Osteoblast (primary cell): ENCODE measurements around the gene ARHGEF11. TPM values are rescaled to one million over a fixed set of nuclear protein-coding genes. Genes with fewer than 3 reads are reported as not detected.
A peak's percentile ranks its signal among the peaks of the same experiment; 100 is the strongest.

Source experiments
- DNase-seq: peaks from one replicate; pipeline ENCODE4 v3.0.0; 2011; ENCODE audit warnings: low spot score, mixed read lengths; ENCODE audit not compliant: insufficient read length; ENCODE audit errors: missing footprints
- H2AFZ ChIP-seq: 2 replicates; pipeline ENCODE4 v1.6.0; 2011; ENCODE audit warnings: mild to moderate bottlenecking, low read length
- H3K27ac ChIP-seq: 2 replicates; pipeline ENCODE4 v1.5.1; 2011; ENCODE audit warnings: mild to moderate bottlenecking, low read depth, low read length, moderate library complexity
- H3K27me3 ChIP-seq: 2 replicates; pipeline ENCODE4 v1.6.0; 2012; ENCODE audit warnings: mild to moderate bottlenecking, control low read depth, inconsistent platforms, low read length, moderate library complexity; ENCODE audit not compliant: insufficient read depth
- H3K36me3 ChIP-seq: 2 replicates; pipeline ENCODE4 v1.5.1; 2011; ENCODE audit warnings: mild to moderate bottlenecking, low read length, control low read depth, moderate library complexity; ENCODE audit not compliant: insufficient read depth
- H3K4me1 ChIP-seq: 2 replicates; pipeline ENCODE4 v1.5.1; 2011; ENCODE audit warnings: mild to moderate bottlenecking, low read length, control low read depth, moderate library complexity; ENCODE audit not compliant: insufficient read depth
- H3K4me2 ChIP-seq: 2 replicates; pipeline ENCODE4 v1.6.0; 2011; ENCODE audit warnings: mild to moderate bottlenecking, low read length; ENCODE audit not compliant: insufficient read depth
- H3K4me3 ChIP-seq: fragments of 200-600 bp; sonication (generic); 3 replicates; pipeline ENCODE4 v1.5.1; 2012; ENCODE audit warnings: mild to moderate bottlenecking, low read length, inconsistent platforms; ENCODE audit not compliant: insufficient read depth
- H3K79me2 ChIP-seq: 2 replicates; pipeline ENCODE4 v1.6.0; 2012; ENCODE audit warnings: mild to moderate bottlenecking, low read length, control low read depth, inconsistent platforms; ENCODE audit not compliant: insufficient read depth
- H3K9me3 ChIP-seq: 2 replicates; pipeline ENCODE4 v1.5.1; 2011; ENCODE audit warnings: low read depth, low read length, control low read depth
- H4K20me1 ChIP-seq: 2 replicates; pipeline ENCODE4 v1.6.0; 2012; ENCODE audit warnings: mild to moderate bottlenecking, low read length, control low read depth; ENCODE audit not compliant: insufficient read depth
- total RNA-seq: library from RNA; depleted of rRNA; stranded (reverse); fragments of >200 nt; gene quantifications from 2 replicates; pipeline ENCODE4 v1.2.3, GENCODE V29; 2012
- TF ChIP-seq, protein P1 (sequence below): IDR thresholded peaks from 2 replicates; pipeline ENCODE4 v1.5.1; 2011; ENCODE audit warnings: mild to moderate bottlenecking, low read depth, low read length, moderate library complexity; ENCODE audit errors: extremely low read depth

The ARHGEF11 gene
- total RNA-seq, 1 donor, result 50.3 TPM

DNA sequence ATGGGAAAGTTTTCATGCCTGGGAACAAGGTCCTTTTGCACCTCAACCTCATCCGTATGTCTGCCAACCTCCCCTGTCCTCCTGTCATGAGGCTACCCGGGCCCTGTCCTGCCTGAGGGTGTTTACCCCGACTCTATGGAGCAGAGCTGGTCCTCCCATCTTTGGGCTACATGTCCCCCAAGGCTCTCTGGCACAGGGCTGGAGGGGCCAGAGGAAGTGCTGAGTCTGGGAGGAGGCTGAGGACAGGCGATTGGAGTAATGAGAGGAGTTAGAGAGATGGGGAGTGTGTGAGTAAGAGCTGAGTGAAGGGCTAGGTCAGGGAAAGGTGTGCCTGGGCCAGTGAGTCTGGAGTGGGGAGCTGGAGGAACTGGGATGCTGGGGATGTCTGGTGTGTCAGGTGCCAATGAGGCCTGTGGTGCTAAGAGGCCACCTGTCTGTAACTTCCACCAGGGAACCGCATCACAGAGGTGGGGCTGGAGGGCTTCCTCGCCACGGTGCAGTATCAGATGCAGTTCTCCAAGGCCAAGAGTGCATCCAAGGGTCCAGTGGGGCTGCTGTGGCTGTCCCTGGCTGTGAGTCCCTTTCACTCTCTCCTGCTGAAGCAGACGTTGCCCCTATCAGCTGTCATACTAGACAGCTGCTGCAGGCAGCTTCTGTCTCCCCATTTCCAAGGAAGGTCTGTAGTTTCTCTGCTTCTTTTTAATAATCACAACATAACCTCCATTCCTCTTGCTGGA lies 113.4 kb downstream of the ARHGEF11 start:
- Histone ChIP-seq H3K27ac (no peak overlapping the region), H3K27me3 (peaks cover 7% of the 10 kb centered on the region), H4K20me1 (no peaks in the 10 kb centered on the region), H3K4me2 (peak overlapping the region; percentile 37), H2AFZ (no peak overlapping the region), H3K36me3 (peaks cover 20% of the 10 kb centered on the region), H3K4me1 (peaks cover 3% of the 10 kb centered on the region), H3K79me2 (no peaks in the 10 kb centered on the region), H3K4me3 (peak overlapping the region; percentile 39), H3K9me3 (no peaks in the 10 kb centered on the region)
- TF ChIP-seq, protein P1, sequence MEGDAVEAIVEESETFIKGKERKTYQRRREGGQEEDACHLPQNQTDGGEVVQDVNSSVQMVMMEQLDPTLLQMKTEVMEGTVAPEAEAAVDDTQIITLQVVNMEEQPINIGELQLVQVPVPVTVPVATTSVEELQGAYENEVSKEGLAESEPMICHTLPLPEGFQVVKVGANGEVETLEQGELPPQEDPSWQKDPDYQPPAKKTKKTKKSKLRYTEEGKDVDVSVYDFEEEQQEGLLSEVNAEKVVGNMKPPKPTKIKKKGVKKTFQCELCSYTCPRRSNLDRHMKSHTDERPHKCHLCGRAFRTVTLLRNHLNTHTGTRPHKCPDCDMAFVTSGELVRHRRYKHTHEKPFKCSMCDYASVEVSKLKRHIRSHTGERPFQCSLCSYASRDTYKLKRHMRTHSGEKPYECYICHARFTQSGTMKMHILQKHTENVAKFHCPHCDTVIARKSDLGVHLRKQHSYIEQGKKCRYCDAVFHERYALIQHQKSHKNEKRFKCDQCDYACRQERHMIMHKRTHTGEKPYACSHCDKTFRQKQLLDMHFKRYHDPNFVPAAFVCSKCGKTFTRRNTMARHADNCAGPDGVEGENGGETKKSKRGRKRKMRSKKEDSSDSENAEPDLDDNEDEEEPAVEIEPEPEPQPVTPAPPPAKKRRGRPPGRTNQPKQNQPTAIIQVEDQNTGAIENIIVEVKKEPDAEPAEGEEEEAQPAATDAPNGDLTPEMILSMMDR, result no peak
- peak; percentile 87 for DNase-seq

DNA sequence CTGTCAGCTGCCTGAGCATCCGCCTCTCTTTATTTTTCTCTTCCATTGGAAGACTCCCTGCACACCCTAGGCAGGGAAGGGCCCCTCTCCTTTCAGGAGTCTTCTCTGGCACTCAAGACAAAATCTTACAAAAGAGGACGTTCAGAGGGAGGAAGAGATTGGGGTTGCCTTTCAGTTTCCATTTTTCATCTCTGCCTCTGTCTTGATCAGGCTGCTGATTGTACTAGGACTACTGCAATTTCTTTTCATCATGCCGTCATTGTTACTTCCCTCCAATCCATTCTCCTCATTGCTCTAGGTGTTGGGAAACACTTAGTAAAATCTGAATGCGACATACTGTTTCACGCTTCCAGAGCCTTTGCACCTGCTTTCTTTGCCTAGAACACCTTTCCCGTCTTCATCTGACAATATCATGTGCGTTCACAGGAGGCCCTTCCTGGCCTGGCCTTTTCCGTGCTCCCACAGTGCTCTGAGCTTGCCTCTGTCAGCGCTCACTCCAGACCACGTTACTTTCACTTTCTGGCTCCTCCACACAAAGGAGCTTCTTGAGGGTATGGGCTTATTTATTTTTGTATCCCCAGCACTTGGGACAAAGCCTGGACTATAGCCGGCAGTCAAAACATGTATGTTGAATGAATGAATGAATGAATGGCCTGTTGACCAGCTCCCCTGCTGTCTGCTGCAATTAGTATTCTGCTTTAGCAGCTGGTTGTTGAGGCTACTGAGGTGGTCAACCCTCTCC lies 114.2 kb downstream of the ARHGEF11 start:
- peak; percentile 76 for DNase-seq
- Histone ChIP-seq H3K27me3 (peaks cover 7% of the 10 kb centered on the region), H3K9me3 (no peaks in the 10 kb centered on the region), H3K79me2 (no peaks in the 10 kb centered on the region), H3K4me1 (peaks cover 4% of the 10 kb centered on the region), H3K4me3 (peak overlapping the region; percentile 39), H3K4me2 (peak overlapping the region; percentile 37), H4K20me1 (no peaks in the 10 kb centered on the region), H3K27ac (no peak overlapping the region), H2AFZ (no peak overlapping the region), H3K36me3 (peaks cover 13% of the 10 kb centered on the region)
- TF ChIP-seq, protein P1, result no peak

DNA sequence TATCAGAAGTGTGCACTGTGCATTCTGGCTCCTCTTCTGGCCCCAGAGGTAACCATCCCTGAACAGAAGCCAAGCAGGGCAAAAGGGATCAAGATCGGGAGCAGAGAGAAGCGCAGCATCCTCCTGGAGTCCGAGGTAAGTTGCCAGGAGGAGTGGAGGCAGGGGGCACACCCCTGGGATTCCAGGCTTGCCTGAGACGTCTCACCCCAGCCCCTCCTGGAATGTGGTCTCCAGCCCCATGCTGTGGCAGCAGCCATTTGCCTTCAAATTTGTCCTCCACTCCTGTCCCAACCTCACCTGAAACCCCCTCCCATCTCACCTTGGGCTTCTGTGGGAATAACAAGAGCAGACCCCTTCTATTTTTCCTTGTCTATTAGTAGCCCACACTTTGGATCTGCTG lies 115.1 kb downstream of the ARHGEF11 start:
- H3K27me3 ChIP-seq, result peaks cover 7% of the 10 kb centered on the region
- TF ChIP-seq, protein P1, result no peak
- H3K4me2 ChIP-seq, result no peak overlapping the region
- H3K9me3 ChIP-seq, result no peaks in the 10 kb centered on the region
- H2AFZ ChIP-seq, result no peak overlapping the region
- peaks cover 8% of the 10 kb centered on the region for H3K4me1 ChIP-seq
- no peak overlapping the region for H3K4me3 ChIP-seq
- H3K36me3 ChIP-seq, result peaks cover 8% of the 10 kb centered on the region
- H3K27ac ChIP-seq, result no peak overlapping the region
- H3K79me2 ChIP-seq, result no peaks in the 10 kb centered on the region
- H4K20me1 ChIP-seq, result no peaks in the 10 kb centered on the region
- peak; percentile 53 for DNase-seq

DNA sequence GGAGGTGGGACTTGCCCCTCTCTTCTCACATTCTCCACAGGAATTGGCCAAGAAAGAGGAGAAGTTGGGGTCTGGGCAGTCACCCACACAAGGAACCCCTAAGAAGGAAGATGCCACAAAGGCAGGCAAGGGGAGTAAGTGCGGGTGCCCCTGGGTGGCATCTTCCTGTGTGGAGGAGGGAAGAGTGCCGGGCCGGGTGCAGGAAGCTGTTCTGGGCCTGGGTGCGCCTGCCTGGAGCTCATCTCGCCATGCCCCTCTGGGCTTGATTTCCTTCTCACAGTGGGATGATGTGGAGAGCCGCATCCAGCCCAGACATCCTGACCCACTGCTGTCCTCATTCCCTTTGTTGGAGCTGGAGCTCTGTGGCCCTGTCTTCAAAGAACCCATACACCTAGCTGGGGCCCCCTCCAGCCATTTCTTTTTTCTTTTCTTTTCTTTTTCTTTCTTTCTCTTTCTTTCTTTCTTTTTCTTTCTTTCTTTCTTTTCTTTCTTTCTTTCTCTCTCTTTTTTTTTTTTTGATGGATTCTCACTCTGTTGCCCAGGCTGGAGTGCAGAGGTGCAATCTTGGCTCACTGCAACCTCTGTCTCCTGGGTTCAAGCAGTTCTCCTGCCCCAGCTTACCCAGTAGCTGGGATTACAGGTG lies 115.8 kb downstream of the ARHGEF11 start:
- Histone ChIP-seq H3K79me2 (no peaks in the 10 kb centered on the region), H3K4me3 (no peak overlapping the region), H3K9me3 (no peaks in the 10 kb centered on the region), H4K20me1 (no peaks in the 10 kb centered on the region), H3K4me1 (peaks cover 8% of the 10 kb centered on the region), H3K36me3 (peaks cover 3% of the 10 kb centered on the region), H3K27me3 (peaks cover 12% of the 10 kb centered on the region), H3K4me2 (no peak overlapping the region), H3K27ac (no peak overlapping the region), H2AFZ (no peak overlapping the region)
- DNase-seq, result peak; percentile 80
- TF ChIP-seq, protein P1, result no peak
